K562 (cell line): ENCODE measurements around the gene PLS1. TPM values are rescaled to one million over a fixed set of nuclear protein-coding genes. Genes with fewer than 3 reads are reported as not detected.

Experiments used
- ATAC-seq: fragments of 200-7000 bp; cut with Tn5 transposase; 3 replicates; pipeline ENCODE4 v1.9.1; 2020; ENCODE audit warnings: moderate library complexity
- BruUV-seq: library from RNA; stranded (reverse); fragments of 400-500 nt; replicated peaks from 2 replicates; lab custom pipeline; 2021; lab: Mats Ljungman, UMichigan
- CTCF ChIA-PET: fragments of 300-600 bp; formaldehyde crosslinking; extraction: SDS; loops from one replicate; lab custom pipeline; 2021; ENCODE audit warnings: low intra/inter-chr PET ratio; lab: Yijun Ruan, JAX
- POLR2A ChIA-PET: fragments of 300-600, 350-650 bp; sonication (Branson Sonifier 250); formaldehyde crosslinking; extraction: SDS; loops from one replicate; lab custom pipeline; 2021; ENCODE audit warnings: antibody characterized with exemption, inconsistent platforms; lab: Yijun Ruan, JAX
- DNase-seq, 4 experiments: peaks; one replicate each; pipeline versions ENCODE4 v3.0.0 to v3.0.0-alpha.2; 2011 to 2018; ENCODE audit warnings: low spot score in 3 of 4, mixed read lengths in 3 of 4; ENCODE audit errors: extremely low read depth in 1 of 4
- FAIRE-seq: peaks from 2 replicates; lab custom pipeline; 2011; peaks lifted over from hg19 to GRCh38; lab: Jason Lieb, UNC
- H2AFZ ChIP-seq: 2 replicates; pipeline ENCODE4 v1.6.0; 2011; ENCODE audit warnings: low read depth, low read length, control low read depth, inconsistent platforms
- H3K27ac ChIP-seq: fragments of 200-600 bp; 3 replicates; pipeline ENCODE4 v1.8.0; 2011; ENCODE audit warnings: low read depth, mild to moderate bottlenecking, control low read depth, inconsistent platforms, low read length, moderate library complexity, mixed read lengths; ENCODE audit errors: extremely low read depth
- H3K27me3 ChIP-seq, 2 experiments: fragments of 300-600 bp in 1 of 2; 2 replicates in 1 of 2; 3 replicates in 1 of 2; pipeline versions ENCODE4 v1.6.0 to v1.8.0; 2011; ENCODE audit warnings: inconsistent platforms in 2 of 2, low read length in 2 of 2, mild to moderate bottlenecking in 1 of 2, mixed read lengths in 1 of 2, moderate library complexity in 1 of 2; ENCODE audit not compliant: control insufficient read depth in 2 of 2, insufficient read depth in 2 of 2
- H3K36me3 ChIP-seq: fragments of 300-600 bp; 3 replicates; pipeline ENCODE4 v1.8.0; 2011; ENCODE audit warnings: mild to moderate bottlenecking, low read length, inconsistent platforms; ENCODE audit not compliant: control insufficient read depth, insufficient read depth
- H3K4me1 ChIP-seq, 2 experiments: fragments of 200-600 bp in 1 of 2; replicated peaks in 1 of 2; 2 replicates in 1 of 2; 3 replicates in 1 of 2; pipeline versions ENCODE4 v1.5.1 to v1.8.0; 2011; ENCODE audit warnings: inconsistent platforms in 2 of 2, low read length in 2 of 2, mild to moderate bottlenecking in 1 of 2, mixed read lengths in 1 of 2, moderate library complexity in 1 of 2; ENCODE audit not compliant: control insufficient read depth in 2 of 2, insufficient read depth in 2 of 2
- H3K4me2 ChIP-seq: 2 replicates; pipeline ENCODE4 v1.6.1; 2011; ENCODE audit warnings: low read length, control low read depth, inconsistent platforms, mixed read lengths; ENCODE audit not compliant: insufficient read depth
- H3K4me3 ChIP-seq: fragments of 200-600 bp; sonication (generic), shearing (Covaris generic); 2 replicates; pipeline ENCODE4 v1.5.1; 2016; ENCODE audit warnings: control low read depth, inconsistent platforms
- H3K79me2 ChIP-seq: fragments of 200-600 bp; 3 replicates; pipeline ENCODE4 v1.8.0; 2011; ENCODE audit warnings: low read length, inconsistent platforms; ENCODE audit not compliant: control insufficient read depth, insufficient read depth
- H3K9ac ChIP-seq, 2 experiments: 2 replicates each; pipeline versions ENCODE4 v1.6.0 to v1.6.1; 2011; ENCODE audit warnings: low read depth in 2 of 2, low read length in 2 of 2, control low read depth in 1 of 2, inconsistent platforms in 1 of 2, mild to moderate bottlenecking in 1 of 2, mixed read lengths in 1 of 2; ENCODE audit not compliant: insufficient read depth in 1 of 2
- H3K9me1 ChIP-seq: one replicate; pipeline ENCODE4 v1.6.0; 2011; ENCODE audit warnings: inconsistent platforms, mild to moderate bottlenecking, low read length, moderate library complexity; ENCODE audit not compliant: control insufficient read depth, insufficient read depth
- H3K9me3 ChIP-seq: replicated peaks from 2 replicates; pipeline ENCODE4 v1.5.1; 2011; ENCODE audit warnings: low read depth, low read length, inconsistent platforms; ENCODE audit not compliant: control insufficient read depth, insufficient read depth
- H4K20me1 ChIP-seq: replicated peaks from 2 replicates; pipeline ENCODE4 v1.6.1; 2011; ENCODE audit warnings: low read length, inconsistent platforms, mixed read lengths; ENCODE audit not compliant: control insufficient read depth, insufficient read depth
- CAMTA2 ChIP-seq: fragments of 250-450 bp; sonication (Bioruptor Pico); conservative IDR thresholded peaks from 2 replicates; pipeline ENCODE4 v1.5.1; 2022
- CBX8 ChIP-seq: fragments of 200-600 bp; sonication (generic); IDR thresholded peaks from 2 replicates; pipeline ENCODE4 v1.6.1; 2012; ENCODE audit warnings: borderline replicate concordance, mixed run types, low read depth, mild to moderate bottlenecking, moderate library complexity, mixed read lengths, low read length, control low read depth, inconsistent platforms; ENCODE audit not compliant: poor library complexity, severe bottlenecking; ENCODE audit errors: extremely low read depth
- E2F1 ChIP-seq: sonication (generic); formaldehyde crosslinking; IDR thresholded peaks from 2 replicates; pipeline ENCODE4 v1.8.1; 2023; ENCODE audit warnings: mild to moderate bottlenecking, missing genetic modification reagents, moderate library complexity
- MAZ ChIP-seq, 2 experiments: fragments of 450-650 bp in 1 of 2; sonication (generic) in 1 of 2; formaldehyde crosslinking; IDR thresholded peaks in 1 of 2; conservative IDR thresholded peaks in 1 of 2; 2 replicates each; pipeline versions ENCODE4 v1.4.0 to v1.5.0; 2020; ENCODE audit warnings: mild to moderate bottlenecking in 1 of 2, missing genetic modification reagents in 1 of 2
- MCM2 ChIP-seq: fragments of 450-650 bp; IDR thresholded peaks from 2 replicates; pipeline ENCODE4 v1.6.1; 2017; ENCODE audit warnings: low read depth, mild to moderate bottlenecking
- POLR3G ChIP-seq: IDR thresholded peaks from 2 replicates; pipeline ENCODE4 v1.6.1; 2011; ENCODE audit not compliant: insufficient read length, insufficient replicate concordance; ENCODE audit errors: extremely low read depth
- SPI1 ChIP-seq: IDR thresholded peaks from 2 replicates; pipeline ENCODE4 v1.6.1; 2011; ENCODE audit warnings: low read depth, low read length, control low read depth, borderline replicate concordance
- SREBF2 ChIP-seq: sonication (generic); formaldehyde crosslinking; IDR thresholded peaks from 2 replicates; pipeline ENCODE4 v1.4.0; 2020; ENCODE audit warnings: mild to moderate bottlenecking, missing genetic modification reagents
- YBX1 ChIP-seq: fragments of 450-650 bp; IDR thresholded peaks from 2 replicates; pipeline ENCODE4 v1.7.1; 2016; ENCODE audit warnings: mild to moderate bottlenecking
- ZBTB12 ChIP-seq: fragments of 250-450 bp; sonication (Bioruptor Pico); IDR thresholded peaks from 2 replicates; pipeline ENCODE4 v1.4.0; 2020
- ZNF274 ChIP-seq: IDR thresholded peaks from 2 replicates; pipeline ENCODE4 v1.6.1; 2011; ENCODE audit warnings: low read depth, mild to moderate bottlenecking, low read length, moderate library complexity, borderline replicate concordance
- in situ Hi-C: fragments of 300-500 bp; cut with MboI; formaldehyde crosslinking; loops from 4 replicates; pipeline ENCODE4 v1.15.0; 2018; ENCODE audit warnings: inconsistent platforms, mixed read lengths
- intact Hi-C: fragments of 100-400 bp; cut with micrococcal nuclease; formaldehyde crosslinking; loops from 2 replicates; pipeline ENCODE4 v1.14.2; 2022
- polyA plus RNA-seq, 8 experiments: library from polyadenylated mRNA; depleted of rRNA in 4 of 8; stranded (reverse) in 5 of 8; unstranded in 3 of 8; fragments of >200 nt; fragmentation: Nextera tagmentation in 2 of 8; fragmentation: Illumina TruSeq in 1 of 8; extraction: Ambion mirVana in 2 of 8; extraction: Trizol in 1 of 8; gene quantifications; 2 replicates each; pipeline versions ENCODE4 v1.2.1 to v1.2.3, GENCODE V29; 2011 to 2014; ENCODE audit warnings: inconsistent platforms in 1 of 8, missing spikeins in 1 of 8
- total RNA-seq, 7 experiments: library from RNA; depleted of rRNA in 6 of 7; stranded (reverse); fragments of >200 nt in 6 of 7; fragmentation: Illumina TruSeq in 2 of 7; extraction: Trizol in 2 of 7; gene quantifications; 2 replicates each; pipeline versions ENCODE4 v1.2.1 to v1.2.3, GENCODE V29; 2011 to 2021; ENCODE audit warnings: low replicate concordance in 1 of 7

PLS1 gene
- total and polyA plus RNA-seq, 9 of the 15 experiments (the other 6 are each of a cell fraction or from before 2014, with no cell fraction given), result 6.1 to 21.3 (median 13.0) TPM

DNA sequence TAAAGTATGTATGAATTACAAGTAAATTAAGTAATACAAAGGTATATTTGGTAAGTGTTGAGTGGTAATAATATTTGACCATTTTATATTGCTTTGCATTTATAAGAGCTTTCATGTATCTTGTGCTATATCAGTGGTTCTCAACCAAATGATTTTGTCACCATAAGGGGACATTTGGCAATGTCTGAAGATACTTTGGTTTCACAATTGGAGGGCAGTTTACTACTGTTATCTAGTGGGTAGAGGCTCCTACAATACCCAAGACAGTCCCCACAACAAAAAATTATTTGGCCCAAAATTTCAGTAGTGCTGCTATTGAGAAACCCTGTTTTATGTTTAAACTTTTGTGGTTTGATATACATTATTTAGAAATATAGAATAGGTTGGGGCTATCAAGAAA lies 142.2 kb downstream of the PLS1 start:
- no peak overlapping the region for H3K9ac ChIP-seq
- H3K9me1 ChIP-seq, result no peaks in the 10 kb centered on the region
- H3K79me2 ChIP-seq, result no peaks in the 10 kb centered on the region
- ChIA-PET CTCF (no interaction called here), POLR2A (no interaction called here)
- no peak overlapping the region for H2AFZ ChIP-seq
- H3K4me1 ChIP-seq, result no peaks in the 10 kb centered on the region
- H4K20me1 ChIP-seq, result no peaks in the 10 kb centered on the region
- H3K27me3 ChIP-seq, result no peaks in the 10 kb centered on the region; a peak in 1 of 5 replicates
- no peak overlapping the region for H3K4me3 ChIP-seq
- no peak for FAIRE-seq
- no peak for TF ChIP-seq E2F1
- TF ChIP-seq MCM2, result no peak
- no peak for TF ChIP-seq CAMTA2
- no peak for TF ChIP-seq SPI1
- TF ChIP-seq SREBF2 (CRISPR knock-in tag), result no peak
- no peak for TF ChIP-seq YBX1
- TF ChIP-seq POLR3G, result no peak
- no peak for TF ChIP-seq CBX8
- TF ChIP-seq ZNF274, result no peak
- no peak for TF ChIP-seq ZBTB12
- no peak for TF ChIP-seq MAZ (CRISPR knock-in tag; conservative IDR thresholded peaks at IDR 0.05 in 1 of 2, IDR thresholded peaks at IDR 0.05 in 1 of 2)
- no TSS peak for BruUV-seq
- DNase-seq, result no peak
- no peak overlapping the region for H3K4me2 ChIP-seq
- intact Hi-C loops, result no loop called here
- H3K36me3 ChIP-seq, result no peaks in the 10 kb centered on the region
- ATAC-seq, result no peak
- no peaks in the 10 kb centered on the region for H3K9me3 ChIP-seq
- in situ Hi-C loops, result no loop called here
- no peak overlapping the region for H3K27ac ChIP-seq
